A549 treated with GW870086 at 1 μM for 4 hours (cell line): ENCODE measurements around the gene IFIT1B. TPM values are rescaled to one million over a fixed set of nuclear protein-coding genes. Genes with fewer than 3 reads are reported as not detected.

Source experiments
- total RNA-seq: library from RNA; stranded (reverse); fragments of 200-300 nt; extraction: Qiagen RNA extraction; gene quantifications from 5 replicates; pipeline ENCODE4 v1.2.3, GENCODE V29; 2022; ENCODE audit warnings: low read depth

The IFIT1B gene
- not detected in 5 replicates for total RNA-seq

GRCh38 chr10:89377705-89378637 is at the start of gene IFIT1B:
TSS of gene IFIT1B (plus strand) at chr10:89378056. CDS start at chr10:89378136, 80 bp downstream.

GRCh38 chr10:89391907-89392756 is 14.3 kb downstream of the IFIT1B start, which contains the start of gene IFIT1:
TSS of gene IFIT1 (plus strand) at chr10:89392623. CDS start at chr10:89392713, 90 bp downstream.

GRCh38 chr10:89414146-89414878 is 36.5 kb downstream of the IFIT1B start, which contains the start of gene IFIT5:
TSS of gene IFIT5 (plus strand) at chr10:89414568. CDS start at chr10:89414799, 231 bp downstream.

Other genes with a start within 250 kb of the IFIT1B start
- 0.19 to 0.38 TPM (median 0.22 TPM) in 5 replicates for gene CH25H, start 170.7 kb upstream of the IFIT1B start, total RNA-seq
- gene LIPA, start 126.3 kb upstream of the IFIT1B start, total RNA-seq, result 38.2 to 53.6 TPM (median 50.6 TPM) in 5 replicates
- gene IFIT2, start 76.0 kb upstream of the IFIT1B start, total RNA-seq, result 2.0 to 3.3 TPM (median 2.6 TPM) in 5 replicates
- gene IFIT3, start 50.1 kb upstream of the IFIT1B start, total RNA-seq, result 4.6 to 6.2 TPM (median 6.0 TPM) in 5 replicates
- gene IFIT1, start 14.6 kb downstream of the IFIT1B start, total RNA-seq, result 4.2 to 5.7 TPM (median 4.6 TPM) in 5 replicates
- gene IFIT5, start 36.5 kb downstream of the IFIT1B start, total RNA-seq, result 7.5 to 11.1 TPM (median 9.6 TPM) in 5 replicates
- 0.19 to 0.78 TPM (median 0.32 TPM) in 5 replicates for gene SLC16A12, start 157.5 kb downstream of the IFIT1B start, total RNA-seq